Heart left ventricle (tissue), 16 donors: Measurements from ENCODE around the gene DCTN1. TPM values are rescaled to one million over a fixed set of nuclear protein-coding genes. Genes with fewer than 3 reads are reported as not detected.
A peak's percentile ranks its signal among the peaks of the same experiment; 100 is the strongest.

Experiments
- ATAC-seq, 4 donors: fragments of 200-7000 bp; cut with Tn5 transposase; one replicate each; pipeline ENCODE4 v1.9.1; 2020 to 2022; ENCODE audit warnings: moderate library complexity in 4 of 4, mild to moderate bottlenecking in 3 of 4, moderate number of reproducible peaks in 1 of 4
- DNase-seq, 5 donors: peaks; one replicate each; pipeline ENCODE4 v3.0.0-alpha.2; 2020
- H3K27ac ChIP-seq, 12 donors: fragments of 200-600 bp; sonication (generic) in 4 of 12; one replicate each; pipeline versions ENCODE4 v1.5.0 to v1.8.0; 2016 to 2022; ENCODE audit warnings: mild to moderate bottlenecking in 2 of 12
- H3K27me3 ChIP-seq, 9 donors: fragments of 200-600 bp; sonication (generic) in 2 of 9; one replicate each; pipeline versions ENCODE4 v1.5.1 to v1.8.0; 2016 to 2022; ENCODE audit warnings: mild to moderate bottlenecking in 3 of 9
- H3K36me3 ChIP-seq, 9 donors: fragments of 200-600 bp; sonication (generic) in 2 of 9; one replicate each; pipeline versions ENCODE4 v1.5.0 to v1.8.0; 2018 to 2022; ENCODE audit warnings: mild to moderate bottlenecking in 2 of 9
- H3K4me1 ChIP-seq, 12 donors: fragments of 200-600 bp; sonication (generic) in 4 of 12; one replicate each; pipeline versions ENCODE4 v1.5.0 to v1.8.0; 2016 to 2022; ENCODE audit warnings: mild to moderate bottlenecking in 3 of 12
- H3K4me3 ChIP-seq, 12 donors: fragments of 200-600 bp; sonication (generic) in 4 of 12; one replicate each; pipeline versions ENCODE4 v1.5.0 to v1.8.0; 2017 to 2022; ENCODE audit warnings: mild to moderate bottlenecking in 9 of 12, moderate library complexity in 4 of 12
- H3K9me3 ChIP-seq, 12 donors: fragments of 200-600 bp; sonication (generic) in 4 of 12; one replicate each; pipeline versions ENCODE4 v1.5.0 to v1.8.0; 2016 to 2022; ENCODE audit warnings: mild to moderate bottlenecking in 1 of 12
- CTCF ChIP-seq, 12 donors: fragments of 200-600 bp; sonication (generic) in 4 of 12; IDR thresholded peaks; one replicate each; pipeline versions ENCODE4 v1.5.0 to v1.8.0; 2018 to 2022; ENCODE audit warnings: antibody characterized with exemption in 12 of 12, mild to moderate bottlenecking in 5 of 12
- POLR2A ChIP-seq, 2 donors: fragments of 450-650 bp; IDR thresholded peaks; one replicate each; pipeline ENCODE4 v1.6.1; 2017; ENCODE audit warnings: antibody characterized with exemption in 2 of 2, mild to moderate bottlenecking in 2 of 2, moderate library complexity in 2 of 2
- WGBS, 4 donors: extraction: QIAGEN DNeasy Blood & Tissue Kit in 2 of 4; methylation state at CpG; one replicate each; pipeline versions ENCODE4 v1.1.5 to v1.1.7; 2013 to 2018; 5-methylcytosine and 5-hydroxymethylcytosine counted together
- intact Hi-C, 10 donors: fragments of 100-400 bp; cut with DNase I; formaldehyde crosslinking; loops; one replicate each; pipeline versions ENCODE4 v1.11.1 to v1.14.2; 2022
- polyA plus RNA-seq, 2 donors: library from polyadenylated mRNA; stranded (reverse); fragments of 200-250 nt; gene quantifications; one replicate each; pipeline ENCODE4 v1.2.3, GENCODE V29; 2013
- total RNA-seq, 9 donors: library from RNA; depleted of rRNA in 2 of 9; stranded (reverse); fragments of >200 nt in 2 of 9; fragmentation: NEBNext Ultra II Directional in 3 of 9; extraction: Animal tissue kit (Norgen Biotek cat#: 25700) in 3 of 9; gene quantifications; one replicate each; pipeline versions ENCODE4 v1.1.0 to v1.2.4, GENCODE V29; 2016 to 2023
- donor health status: ischemic (EF 13 %, LVEDD 7.1; RV severe dilation, severe dysfunction).
- donor health status: healthy with polysubstance abuse.
- donor health status: DM: no; HTN: yes; CAD: no.
- donor health status: DM: no; HTN: no; CAD: no.
- donor health status: ischemic (EF 25% LVEDD 6.9; RV normal size, moderate dysfunction).
- donor health status: ischemic (EF 25% LVEDD 5.7; RV mildly dilated, moderate dysfunction).
- donor health status: healthy.
- donor health status: DM: yes; HTN: yes; CAD: no.
- donor health status: ischemic (EF 35%, LVEDD 5.7; RV mildly dilated, moderate dysfunction).
- donor health status: nonischemic (EF 11% LVEDD 7.7; RV severe dilation, severe dysfunction).
- donor health status: DM: yes; HTN: yes; CAD: no.
- donor health status: PGD.
- donor health status: ischemic (EF 29% LVEDD 5.4; RV normal size, mild dysfunction).
- donor health status: nonischemic (EF 23%, LVEDD 6.1; RV moderate dilation, normal function).

Gene DCTN1
- total and polyA plus RNA-seq, 11 donors = 129 to 376 (median 187) TPM

GRCh38 chr2:74334931-74335333, 45.2 kb downstream of the DCTN1 start:
- TF ChIP-seq POLR2A (IDR thresholded peaks at IDR 0.05) = no peak
- peak; percentile 89 to 98 (median 95) for TF ChIP-seq CTCF (IDR thresholded peaks at IDR 0.05)
- DNase-seq (peak; percentile 70 to 82 (median 76)), ATAC-seq (peak; percentile 59 to 86 (median 74))
- H3K27ac ChIP-seq = no peak overlapping the region
- WGBS, 4 donors = 30 to 38% (median 33%) methylated on average over 3 of the region's 3 CpGs
- H3K9me3 ChIP-seq = no peaks in the 10 kb centered on the region
- no peaks in the 10 kb centered on the region for H3K4me1 ChIP-seq
- H3K27me3 ChIP-seq = no peaks in the 10 kb centered on the region
- no peak overlapping the region for H3K4me3 ChIP-seq
- H3K36me3 ChIP-seq = peaks cover 0 to 9% (median 0%) of the 10 kb centered on the region in 9 donors
- intact Hi-C loops = loop anchor here in 9 of 10 donors (2.0 to 10.0 kb wide), 12 partner anchors 52 to 510 kb away; partner anchors contain the start of gene STAMBP (in 4 of the 9)

- intact Hi-C loops = loop anchor here in 9 of 10 donors (2.0 to 10.0 kb wide), 12 partner anchors 53 to 509 kb away; partner anchors contain the start of gene STAMBP (in 4 of the 9)
- WGBS, 4 donors = 89 to 94% (median 92%) methylated on average over 6 of the region's 6 CpGs
These were observed 46.1 kb downstream of the DCTN1 start for GRCh38 chr2:74333896-74334586.

GRCh38 chr2:74333175-74333574, 46.9 kb downstream of the DCTN1 start:
- DNase-seq (no peak), ATAC-seq (peak in 3 of 4 donors; percentile 68 to 70 (median 68))
- WGBS, 4 donors = 66 to 77% (median 74%) methylated on average over 3 of the region's 3 CpGs
- Histone ChIP-seq H3K4me1 (no peaks in the 10 kb centered on the region), H3K27ac (no peak overlapping the region), H3K9me3 (no peaks in the 10 kb centered on the region), H3K27me3 (no peaks in the 10 kb centered on the region), H3K36me3 (peaks cover 0 to 13% (median 0%) of the 10 kb centered on the region in 9 donors), H3K4me3 (no peak overlapping the region)
- intact Hi-C loops = loop anchor here in 9 of 10 donors (5.0 to 10.0 kb wide), 11 partner anchors 54 to 508 kb away; partner anchors contain the start of gene STAMBP (in 4 of the 9)
- TF ChIP-seq CTCF (IDR thresholded peaks at IDR 0.05) (peak in 10 of 12 donors; percentile 9 to 55 (median 38)), POLR2A (IDR thresholded peaks at IDR 0.05) (no peak)

More at GRCh38 chr2:74333896-74334586, 46.1 kb downstream of the DCTN1 start:
- ATAC-seq (peak in 1 of 4 donors; percentile 15), DNase-seq (no peak)
- TF ChIP-seq CTCF (IDR thresholded peaks at IDR 0.05) (no peak), POLR2A (IDR thresholded peaks at IDR 0.05) (no peak)
- H3K4me1 ChIP-seq = no peaks in the 10 kb centered on the region
- H3K36me3 ChIP-seq = peaks cover 0 to 9% (median 0%) of the 10 kb centered on the region in 9 donors
- no peaks in the 10 kb centered on the region for H3K9me3 ChIP-seq
- no peak overlapping the region for H3K4me3 ChIP-seq
- H3K27me3 ChIP-seq = no peaks in the 10 kb centered on the region
- no peak overlapping the region for H3K27ac ChIP-seq

DNA sequence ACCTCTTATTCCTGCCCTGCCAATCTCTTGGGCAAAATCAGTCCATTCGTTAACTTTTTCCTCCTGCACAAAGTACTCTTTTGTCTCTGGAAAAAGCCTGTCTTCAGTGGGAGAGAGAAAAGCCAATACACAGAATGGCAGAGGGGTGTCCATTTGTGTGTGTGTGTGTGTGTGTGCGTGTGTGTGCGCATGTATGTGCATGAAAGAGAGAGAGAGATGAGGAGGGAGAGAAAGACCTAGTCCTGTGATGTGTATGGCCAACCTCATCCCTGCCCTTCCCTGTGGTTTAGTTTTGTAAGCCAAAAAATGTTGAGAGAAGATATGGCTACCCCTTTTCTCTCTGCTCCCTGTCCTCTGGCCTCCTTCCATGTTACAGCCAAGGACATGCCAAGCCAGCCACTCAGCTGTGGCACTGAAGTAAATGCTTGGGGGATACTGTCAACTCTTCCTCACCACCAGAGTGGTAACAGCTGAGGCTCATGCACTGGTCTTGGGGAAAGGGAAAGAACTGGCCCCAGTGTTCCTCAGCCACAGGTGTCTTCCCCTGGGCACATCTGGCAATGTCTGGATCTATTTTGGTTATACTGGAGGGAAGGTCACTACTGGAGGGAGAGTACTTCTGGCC, 47.4 kb downstream of the DCTN1 start:
- Histone ChIP-seq H3K9me3 (no peaks in the 10 kb centered on the region), H3K4me3 (no peak overlapping the region), H3K27ac (no peak overlapping the region), H3K27me3 (no peaks in the 10 kb centered on the region), H3K36me3 (peaks cover 0 to 13% (median 0%) of the 10 kb centered on the region in 9 donors), H3K4me1 (no peaks in the 10 kb centered on the region)
- TF ChIP-seq CTCF (IDR thresholded peaks at IDR 0.05) (no peak), POLR2A (IDR thresholded peaks at IDR 0.05) (no peak)
- intact Hi-C loops = loop anchor here in 9 of 10 donors (5.0 to 10.0 kb wide), 11 partner anchors 55 to 508 kb away; partner anchors contain the start of gene STAMBP (in 4 of the 9)
- 86 to 92% (median 89%) methylated on average over 3 of the region's 3 CpGs for WGBS, 4 donors
- peak in 3 of 4 donors; percentile 23 to 33 (median 28) for ATAC-seq
- DNase-seq = no peak
